ENCODE measurements around the gene RTN1. TPM values are rescaled to one million over a fixed set of nuclear protein-coding genes. Genes with fewer than 3 reads are reported as not detected.

The RTN1 gene
- total and polyA plus RNA-seq, 2 experiments from 2014 or later, result 4.2 to 4.3 TPM

DNA sequence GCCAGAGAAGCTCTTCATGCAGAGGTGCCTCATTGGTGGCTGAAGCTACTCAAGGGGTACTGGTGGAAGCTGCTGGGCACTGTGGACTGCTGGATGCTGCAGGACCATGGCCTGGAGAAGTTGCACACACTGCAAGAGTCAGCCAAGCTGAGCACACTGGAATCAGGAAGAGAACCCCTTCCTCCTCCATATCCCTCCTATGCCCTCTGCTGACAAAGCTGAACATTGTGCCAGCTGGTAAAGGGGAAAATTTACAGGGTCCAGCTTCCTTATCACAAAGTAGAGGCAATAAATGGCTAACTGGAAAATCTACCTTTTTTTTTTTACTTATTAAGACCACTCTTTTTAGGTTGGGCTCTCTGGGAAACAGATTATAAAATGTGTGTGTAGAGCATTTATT is 300.5 kb downstream of the RTN1 start:
- H3K4me1 ChIP-seq (ENCODE audit: insufficient read depth), result peaks cover 11% of the 10 kb centered on the region
- TF ChIP-seq ZNF114 (CRISPR knock-in tag; IDR thresholded peaks at IDR 0.05) (no peak), CTCF (conservative IDR thresholded peaks at IDR 0.05; ENCODE audit: low read depth in 2 of 2) (peak; percentile 17 to 54; a peak in 3 of 4 replicates)
- no peaks in the 10 kb centered on the region for H3K9me3 Mint-ChIP-seq
- no peaks in the 10 kb centered on the region for H3K9me2 ChIP-seq (ENCODE audit: insufficient read depth)
- H2AFZ ChIP-seq, result no peak overlapping the region
- H3K36me3 Mint-ChIP-seq (ENCODE audit: low read depth), result no peaks in the 10 kb centered on the region
- no peak overlapping the region for H3K4me2 ChIP-seq
- H3K4me3 ChIP-seq, result no peak overlapping the region
- no peaks in the 10 kb centered on the region for H3K27me3 ChIP-seq (ENCODE audit: insufficient read depth)
- no peak overlapping the region for H3K4me3 Mint-ChIP-seq
- peaks cover 15% of the 10 kb centered on the region for H3K4me1 Mint-ChIP-seq
- H3K27me3 Mint-ChIP-seq (ENCODE audit: insufficient read depth, low read depth, poor library complexity), result no peaks in the 10 kb centered on the region
- H4K20me1 ChIP-seq (replicated peaks; ENCODE audit: insufficient read depth), result no peaks in the 10 kb centered on the region
- H3K27ac Mint-ChIP-seq, result no peak overlapping the region
- DNase-seq (ENCODE audit: low spot score) (no peak), ATAC-seq (peak; percentile 56)
- no peaks in the 10 kb centered on the region for H3F3A ChIP-seq (replicated peaks; ENCODE audit: low read depth)
- H3K36me3 ChIP-seq (ENCODE audit: insufficient read depth), result no peaks in the 10 kb centered on the region
- no peak overlapping the region for H3K27ac ChIP-seq (ENCODE audit: low read depth)
- no peaks in the 10 kb centered on the region for H3K79me2 ChIP-seq (replicated peaks; ENCODE audit: insufficient read depth)

DNA sequence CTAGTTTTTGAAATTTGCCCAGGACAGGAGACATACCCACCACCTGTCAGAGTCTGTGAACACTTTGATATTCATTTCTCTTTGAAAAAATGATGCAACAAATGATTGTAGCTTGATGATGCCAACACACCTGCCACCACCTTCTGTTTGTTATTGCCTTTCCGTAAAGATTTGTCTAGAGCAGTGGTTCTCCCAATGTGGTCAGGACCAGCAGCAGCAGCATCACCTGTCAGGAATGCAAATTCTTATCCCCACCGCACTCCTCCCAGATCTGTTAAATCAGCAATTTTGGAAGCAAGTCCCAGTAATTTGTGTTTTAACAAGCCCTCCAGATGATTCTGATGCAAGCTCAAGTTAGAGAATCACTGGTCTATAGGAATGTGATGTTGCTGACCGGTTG is 303.9 kb downstream of the RTN1 start:
- Histone ChIP-seq H3K79me2 (replicated peaks; ENCODE audit: insufficient read depth) (no peaks in the 10 kb centered on the region), H3K9me2 (ENCODE audit: insufficient read depth) (no peaks in the 10 kb centered on the region), H3K27ac (ENCODE audit: low read depth) (no peak overlapping the region), H4K20me1 (replicated peaks; ENCODE audit: insufficient read depth) (no peaks in the 10 kb centered on the region), H3K4me2 (no peak overlapping the region), H2AFZ (no peak overlapping the region), H3K36me3 (ENCODE audit: insufficient read depth) (no peaks in the 10 kb centered on the region), H3K4me3 (no peak overlapping the region), H3K27me3 (ENCODE audit: insufficient read depth) (no peaks in the 10 kb centered on the region), H3K4me1 (ENCODE audit: insufficient read depth) (peaks cover 15% of the 10 kb centered on the region), H3F3A (replicated peaks; ENCODE audit: low read depth) (no peaks in the 10 kb centered on the region)
- Mint-ChIP-seq H3K4me1 (peaks cover 31% of the 10 kb centered on the region), H3K9me3 (no peaks in the 10 kb centered on the region), H3K4me3 (no peak overlapping the region), H3K27ac (no peak overlapping the region), H3K36me3 (ENCODE audit: low read depth) (no peaks in the 10 kb centered on the region), H3K27me3 (ENCODE audit: insufficient read depth, low read depth, poor library complexity) (no peaks in the 10 kb centered on the region)
- ATAC-seq (peak; percentile 35), DNase-seq (ENCODE audit: low spot score) (no peak)
- TF ChIP-seq EZH2 (IDR thresholded peaks at IDR 0.05; ENCODE audit: low read depth, unreplicated experiment) (no peak), POLR2AphosphoS5 (IDR thresholded peaks at IDR 0.05; ENCODE audit: low read depth) (no peak), CREB1 (CRISPR knock-in tag; IDR thresholded peaks at IDR 0.05; ENCODE audit: low read depth) (no peak), EZH2phosphoT487 (IDR thresholded peaks at IDR 0.05; ENCODE audit: unreplicated experiment) (no peak), ETS1 (IDR thresholded peaks at IDR 0.05) (no peak), STAT1 (IDR thresholded peaks at IDR 0.05; ENCODE audit: unreplicated experiment) (no peak), CTCF (conservative IDR thresholded peaks at IDR 0.05; ENCODE audit: low read depth in 2 of 2) (no peak), NANOG (IDR thresholded peaks at IDR 0.05; ENCODE audit: borderline replicate concordance) (no peak), ZNF114 (CRISPR knock-in tag; IDR thresholded peaks at IDR 0.05) (no peak), JUNB (IDR thresholded peaks at IDR 0.05; ENCODE audit: unreplicated experiment) (no peak)
- TF ChIP-seq, protein P1, sequence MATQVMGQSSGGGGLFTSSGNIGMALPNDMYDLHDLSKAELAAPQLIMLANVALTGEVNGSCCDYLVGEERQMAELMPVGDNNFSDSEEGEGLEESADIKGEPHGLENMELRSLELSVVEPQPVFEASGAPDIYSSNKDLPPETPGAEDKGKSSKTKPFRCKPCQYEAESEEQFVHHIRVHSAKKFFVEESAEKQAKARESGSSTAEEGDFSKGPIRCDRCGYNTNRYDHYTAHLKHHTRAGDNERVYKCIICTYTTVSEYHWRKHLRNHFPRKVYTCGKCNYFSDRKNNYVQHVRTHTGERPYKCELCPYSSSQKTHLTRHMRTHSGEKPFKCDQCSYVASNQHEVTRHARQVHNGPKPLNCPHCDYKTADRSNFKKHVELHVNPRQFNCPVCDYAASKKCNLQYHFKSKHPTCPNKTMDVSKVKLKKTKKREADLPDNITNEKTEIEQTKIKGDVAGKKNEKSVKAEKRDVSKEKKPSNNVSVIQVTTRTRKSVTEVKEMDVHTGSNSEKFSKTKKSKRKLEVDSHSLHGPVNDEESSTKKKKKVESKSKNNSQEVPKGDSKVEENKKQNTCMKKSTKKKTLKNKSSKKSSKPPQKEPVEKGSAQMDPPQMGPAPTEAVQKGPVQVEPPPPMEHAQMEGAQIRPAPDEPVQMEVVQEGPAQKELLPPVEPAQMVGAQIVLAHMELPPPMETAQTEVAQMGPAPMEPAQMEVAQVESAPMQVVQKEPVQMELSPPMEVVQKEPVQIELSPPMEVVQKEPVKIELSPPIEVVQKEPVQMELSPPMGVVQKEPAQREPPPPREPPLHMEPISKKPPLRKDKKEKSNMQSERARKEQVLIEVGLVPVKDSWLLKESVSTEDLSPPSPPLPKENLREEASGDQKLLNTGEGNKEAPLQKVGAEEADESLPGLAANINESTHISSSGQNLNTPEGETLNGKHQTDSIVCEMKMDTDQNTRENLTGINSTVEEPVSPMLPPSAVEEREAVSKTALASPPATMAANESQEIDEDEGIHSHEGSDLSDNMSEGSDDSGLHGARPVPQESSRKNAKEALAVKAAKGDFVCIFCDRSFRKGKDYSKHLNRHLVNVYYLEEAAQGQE (IDR thresholded peaks at IDR 0.05; ENCODE audit: unreplicated experiment), result no peak
